ENCODE results near the gene PRSS22.

The PRSS22 gene

GRCh38 chr16:2898831-2899563 is 41.0 kb upstream of the PRSS22 start:
- Histone ChIP-seq H3K27ac (ENCODE audit: low read length) (no peak overlapping the region), H3K9ac (ENCODE audit: low read length in 2 of 2) (no peak overlapping the region), H3K27me3 (ENCODE audit: control insufficient read depth in 1 of 2, insufficient read depth in 2 of 2, low read length in 2 of 2) (no peaks in the 10 kb centered on the region), H3K4me1 (ENCODE audit: control insufficient read depth, insufficient read depth, low read length) (peaks cover 4% of the 10 kb centered on the region), H3K9me3 (ENCODE audit: control insufficient read depth in 2 of 2, low read length in 2 of 2) (no peaks in the 10 kb centered on the region), H3K4me3 (ENCODE audit: low read length in 2 of 2) (no peak overlapping the region), H3K36me3 (ENCODE audit: control insufficient read depth in 2 of 2, insufficient read depth in 2 of 2, low read length in 2 of 2) (peaks cover 0 to 11% of the 10 kb centered on the region in 2 donors)

DNA sequence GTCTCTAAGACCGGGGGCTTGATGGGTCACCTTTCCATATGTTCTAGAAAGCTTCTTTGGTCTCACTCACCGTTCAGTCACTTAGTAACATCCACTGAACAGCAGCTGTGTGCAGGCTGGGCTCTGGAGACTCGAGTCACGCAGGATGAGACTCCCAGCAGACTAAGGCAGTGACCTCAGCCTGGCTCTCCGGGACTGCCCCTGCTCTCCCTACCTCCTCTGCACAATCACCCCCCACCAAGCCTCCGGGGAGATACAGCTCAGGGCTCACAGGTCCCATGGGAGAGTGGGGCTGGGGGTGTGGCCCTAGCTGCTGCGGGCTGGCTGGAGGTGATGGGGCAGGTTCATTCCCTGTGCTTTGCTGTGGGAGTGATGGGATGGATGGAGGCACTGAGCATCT is 39.1 kb upstream of the PRSS22 start:
- Histone ChIP-seq H3K36me3 (ENCODE audit: control insufficient read depth in 2 of 2, insufficient read depth in 2 of 2, low read length in 2 of 2) (peaks cover 0 to 11% of the 10 kb centered on the region in 2 donors), H3K27me3 (ENCODE audit: control insufficient read depth in 1 of 2, insufficient read depth in 2 of 2, low read length in 2 of 2) (no peaks in the 10 kb centered on the region), H3K4me1 (ENCODE audit: control insufficient read depth, insufficient read depth, low read length) (no peaks in the 10 kb centered on the region), H3K27ac (ENCODE audit: low read length) (no peak overlapping the region), H3K9me3 (ENCODE audit: control insufficient read depth in 2 of 2, low read length in 2 of 2) (no peaks in the 10 kb centered on the region), H3K9ac (ENCODE audit: low read length in 2 of 2) (no peak overlapping the region), H3K4me3 (ENCODE audit: low read length in 2 of 2) (no peak overlapping the region)

- Histone ChIP-seq H3K36me3 (ENCODE audit: control insufficient read depth in 2 of 2, insufficient read depth in 2 of 2, low read length in 2 of 2) (peaks cover 0 to 11% of the 10 kb centered on the region in 2 donors), H3K9ac (ENCODE audit: low read length in 2 of 2) (no peak overlapping the region), H3K4me1 (ENCODE audit: control insufficient read depth, insufficient read depth, low read length) (no peaks in the 10 kb centered on the region), H3K9me3 (ENCODE audit: control insufficient read depth in 2 of 2, low read length in 2 of 2) (no peaks in the 10 kb centered on the region), H3K4me3 (ENCODE audit: low read length in 2 of 2) (no peak overlapping the region), H3K27ac (ENCODE audit: low read length) (no peak overlapping the region), H3K27me3 (ENCODE audit: control insufficient read depth in 1 of 2, insufficient read depth in 2 of 2, low read length in 2 of 2) (no peaks in the 10 kb centered on the region)
Observed at GRCh38 chr16:2896480-2897010, 38.6 kb upstream of the PRSS22 start.

GRCh38 chr16:2895813-2896212 is 37.8 kb upstream of the PRSS22 start:
- Histone ChIP-seq H3K9me3 (ENCODE audit: control insufficient read depth in 2 of 2, low read length in 2 of 2) (no peaks in the 10 kb centered on the region), H3K4me3 (ENCODE audit: low read length in 2 of 2) (no peak overlapping the region), H3K4me1 (ENCODE audit: control insufficient read depth, insufficient read depth, low read length) (no peaks in the 10 kb centered on the region), H3K36me3 (ENCODE audit: control insufficient read depth in 2 of 2, insufficient read depth in 2 of 2, low read length in 2 of 2) (peaks cover 0 to 10% of the 10 kb centered on the region in 2 donors), H3K9ac (ENCODE audit: low read length in 2 of 2) (no peak overlapping the region), H3K27ac (ENCODE audit: low read length) (no peak overlapping the region), H3K27me3 (ENCODE audit: control insufficient read depth in 1 of 2, insufficient read depth in 2 of 2, low read length in 2 of 2) (no peaks in the 10 kb centered on the region)

GRCh38 chr16:2894231-2894630 is 36.3 kb upstream of the PRSS22 start:
- no peak overlapping the region for H3K27ac ChIP-seq (ENCODE audit: low read length)
- H3K27me3 ChIP-seq (ENCODE audit: control insufficient read depth in 1 of 2, insufficient read depth in 2 of 2, low read length in 2 of 2): no peaks in the 10 kb centered on the region
- no peaks in the 10 kb centered on the region for H3K4me1 ChIP-seq (ENCODE audit: control insufficient read depth, insufficient read depth, low read length)
- no peaks in the 10 kb centered on the region for H3K9me3 ChIP-seq (ENCODE audit: control insufficient read depth in 2 of 2, low read length in 2 of 2)
- H3K36me3 ChIP-seq (ENCODE audit: control insufficient read depth in 2 of 2, insufficient read depth in 2 of 2, low read length in 2 of 2): peaks cover 0 to 5% of the 10 kb centered on the region in 2 donors
- H3K4me3 ChIP-seq (ENCODE audit: low read length in 2 of 2): no peak overlapping the region
- no peak overlapping the region for H3K9ac ChIP-seq (ENCODE audit: low read length in 2 of 2)

- Histone ChIP-seq H3K9me3 (ENCODE audit: control insufficient read depth in 2 of 2, low read length in 2 of 2) (no peaks in the 10 kb centered on the region), H3K27ac (ENCODE audit: low read length) (peak overlapping the region; percentile 92), H3K4me1 (ENCODE audit: control insufficient read depth, insufficient read depth, low read length) (peaks cover 15% of the 10 kb centered on the region), H3K4me3 (ENCODE audit: low read length in 2 of 2) (peak overlapping the region; percentile 86 to 87), H3K36me3 (ENCODE audit: control insufficient read depth in 2 of 2, insufficient read depth in 2 of 2, low read length in 2 of 2) (no peaks in the 10 kb centered on the region), H3K9ac (ENCODE audit: low read length in 2 of 2) (peak overlapping the region; percentile 87 to 92), H3K27me3 (ENCODE audit: control insufficient read depth in 1 of 2, insufficient read depth in 2 of 2, low read length in 2 of 2) (no peaks in the 10 kb centered on the region)
Observed at GRCh38 chr16:2884041-2884451, 26.1 kb upstream of the PRSS22 start.

DNA sequence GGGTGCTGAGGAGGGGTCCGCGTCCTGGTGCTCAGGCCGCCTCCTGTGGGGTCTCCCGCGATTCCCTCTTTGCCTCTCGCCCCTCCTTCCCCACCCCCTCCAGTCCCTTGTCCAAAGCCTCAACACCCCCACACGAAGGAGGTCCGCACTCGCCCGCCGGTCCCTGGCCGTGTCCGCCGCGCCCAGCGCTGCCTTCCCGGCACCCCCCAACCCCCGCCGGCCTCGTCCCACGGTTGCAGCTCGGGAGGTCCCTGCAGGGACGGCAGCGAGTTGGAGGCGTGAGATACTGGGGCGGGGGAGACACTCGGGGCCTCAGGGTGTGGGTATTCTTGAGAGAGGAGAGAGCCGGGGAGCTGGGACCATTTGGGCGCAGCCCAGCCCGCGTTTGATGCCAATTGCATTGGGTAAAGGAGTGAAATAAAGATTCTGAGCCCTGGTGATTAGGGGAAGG is 25.5 kb upstream of the PRSS22 start:
- Histone ChIP-seq H3K4me1 (ENCODE audit: control insufficient read depth, insufficient read depth, low read length) (peaks cover 15% of the 10 kb centered on the region), H3K9ac (ENCODE audit: low read length in 2 of 2) (peak overlapping the region; percentile 87 to 92), H3K9me3 (ENCODE audit: control insufficient read depth in 2 of 2, low read length in 2 of 2) (no peaks in the 10 kb centered on the region), H3K27me3 (ENCODE audit: control insufficient read depth in 1 of 2, insufficient read depth in 2 of 2, low read length in 2 of 2) (no peaks in the 10 kb centered on the region), H3K4me3 (ENCODE audit: low read length in 2 of 2) (peak overlapping the region; percentile 86 to 87), H3K36me3 (ENCODE audit: control insufficient read depth in 2 of 2, insufficient read depth in 2 of 2, low read length in 2 of 2) (no peaks in the 10 kb centered on the region), H3K27ac (ENCODE audit: low read length) (peak overlapping the region; percentile 92)

DNA sequence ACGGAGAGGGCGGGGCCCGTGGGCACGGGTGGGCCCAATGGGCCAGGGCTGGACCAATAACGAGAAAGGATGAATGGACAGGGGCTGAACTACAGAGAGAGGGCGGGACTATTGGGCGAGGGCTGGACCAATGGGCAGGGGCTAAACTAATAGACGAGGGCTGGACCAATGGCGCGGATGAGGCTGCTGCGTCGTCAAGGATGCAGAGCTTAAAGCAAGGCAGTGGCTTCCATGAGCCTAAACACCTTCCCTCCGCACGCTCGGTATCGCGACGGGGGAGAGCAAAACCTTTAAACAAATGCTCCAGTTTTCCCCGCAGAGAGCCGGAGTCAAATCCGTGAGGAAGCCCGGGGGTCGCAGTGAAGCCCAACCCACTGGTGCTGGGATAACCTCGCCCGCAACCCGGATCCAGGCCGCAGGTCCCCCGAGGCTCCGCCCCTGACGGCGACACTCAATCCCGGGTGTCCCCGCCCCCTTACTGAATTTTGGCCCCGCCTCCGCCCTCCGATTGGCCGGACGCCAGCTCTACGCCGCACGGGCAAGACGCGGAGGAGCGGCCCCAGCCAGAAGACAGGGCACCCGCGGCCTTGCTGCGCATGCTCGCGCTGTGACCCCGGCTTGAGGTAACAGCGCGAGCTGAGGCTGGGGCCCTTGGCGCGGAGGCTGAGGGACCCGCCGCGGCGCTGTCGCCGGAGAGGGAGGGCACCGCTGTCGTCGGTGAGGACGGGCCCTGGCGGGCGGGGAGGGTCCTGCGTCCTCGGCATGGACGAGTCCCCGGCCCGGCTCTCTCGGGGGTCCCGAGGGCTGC is 24.9 kb upstream of the PRSS22 start, which contains the start of gene FLYWCH2:
Gene FLYWCH2 (plus strand): TSS at position 566 of the 808 bp plus-strand sequence. CDS start 13,235 bp downstream, outside the sequence.
- Histone ChIP-seq H3K27ac (ENCODE audit: low read length) (peak within 1 kb of the TSS; percentile 92), H3K4me1 (ENCODE audit: control insufficient read depth, insufficient read depth, low read length) (peaks cover 15% of the 10 kb centered on the region), H3K9me3 (ENCODE audit: control insufficient read depth in 2 of 2, low read length in 2 of 2) (no peaks in the 10 kb centered on the region), H3K36me3 (ENCODE audit: control insufficient read depth in 2 of 2, insufficient read depth in 2 of 2, low read length in 2 of 2) (no peaks in the 10 kb centered on the region), H3K27me3 (ENCODE audit: control insufficient read depth in 1 of 2, insufficient read depth in 2 of 2, low read length in 2 of 2) (no peaks in the 10 kb centered on the region), H3K4me3 (ENCODE audit: low read length in 2 of 2) (peak within 1 kb of the TSS; percentile 86 to 87), H3K9ac (ENCODE audit: low read length in 2 of 2) (peak within 1 kb of the TSS; percentile 87 to 92)

DNA sequence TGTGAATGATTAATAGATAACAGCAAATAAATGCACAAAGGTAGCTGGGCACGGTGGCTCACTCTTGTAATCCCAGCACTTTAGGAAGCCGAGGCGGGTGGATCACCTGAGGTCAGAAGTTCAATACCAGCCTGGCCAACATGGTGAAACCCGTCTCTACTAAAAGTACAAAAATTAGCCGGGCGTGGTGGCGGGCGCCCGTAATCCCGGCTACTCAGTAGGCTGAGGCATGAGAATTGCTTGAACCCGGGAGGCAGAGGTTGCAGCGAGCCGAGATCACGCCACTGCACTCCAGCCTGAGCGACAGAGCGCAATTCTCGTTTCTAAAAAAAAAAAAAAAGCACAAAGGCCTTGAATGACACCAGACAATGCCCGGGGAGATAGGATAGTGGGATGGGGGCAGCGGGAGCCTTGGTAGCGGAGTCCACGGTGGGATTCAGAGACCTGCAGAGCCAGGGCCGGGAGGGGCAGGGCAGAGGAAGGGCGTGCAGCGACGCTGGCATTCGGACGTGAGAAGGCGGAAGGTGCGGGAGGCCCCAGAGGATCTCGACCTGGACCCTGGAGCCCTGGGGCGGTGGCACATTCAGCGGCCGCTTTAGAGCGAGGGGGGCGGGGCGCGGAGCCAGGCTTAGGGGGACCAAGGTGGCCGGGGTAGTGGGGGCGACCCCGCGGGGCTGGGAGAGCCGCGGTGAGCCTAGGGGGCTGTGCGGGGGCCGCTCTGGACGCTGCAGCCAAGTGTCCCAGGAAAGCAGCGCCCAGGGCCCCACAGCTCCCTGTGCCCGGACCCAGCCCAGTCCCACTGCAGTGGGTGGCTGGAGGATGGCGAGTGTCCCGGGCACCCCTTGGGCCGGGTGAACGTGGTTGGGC is 24.0 kb upstream of the PRSS22 start:
- Histone ChIP-seq H3K27me3 (ENCODE audit: control insufficient read depth in 1 of 2, insufficient read depth in 2 of 2, low read length in 2 of 2) (no peaks in the 10 kb centered on the region), H3K36me3 (ENCODE audit: control insufficient read depth in 2 of 2, insufficient read depth in 2 of 2, low read length in 2 of 2) (no peaks in the 10 kb centered on the region), H3K27ac (ENCODE audit: low read length) (peak overlapping the region; percentile 92), H3K9ac (ENCODE audit: low read length in 2 of 2) (peak overlapping the region in 1 of 2 donors; percentile 92), H3K4me3 (ENCODE audit: low read length in 2 of 2) (peak overlapping the region; percentile 86 to 87), H3K4me1 (ENCODE audit: control insufficient read depth, insufficient read depth, low read length) (peaks cover 15% of the 10 kb centered on the region), H3K9me3 (ENCODE audit: control insufficient read depth in 2 of 2, low read length in 2 of 2) (no peaks in the 10 kb centered on the region)

All from stomach smooth muscle (tissue), 2 donors.